ENCODE measurements around the gene CEMP1.

The CEMP1 gene

DNA sequence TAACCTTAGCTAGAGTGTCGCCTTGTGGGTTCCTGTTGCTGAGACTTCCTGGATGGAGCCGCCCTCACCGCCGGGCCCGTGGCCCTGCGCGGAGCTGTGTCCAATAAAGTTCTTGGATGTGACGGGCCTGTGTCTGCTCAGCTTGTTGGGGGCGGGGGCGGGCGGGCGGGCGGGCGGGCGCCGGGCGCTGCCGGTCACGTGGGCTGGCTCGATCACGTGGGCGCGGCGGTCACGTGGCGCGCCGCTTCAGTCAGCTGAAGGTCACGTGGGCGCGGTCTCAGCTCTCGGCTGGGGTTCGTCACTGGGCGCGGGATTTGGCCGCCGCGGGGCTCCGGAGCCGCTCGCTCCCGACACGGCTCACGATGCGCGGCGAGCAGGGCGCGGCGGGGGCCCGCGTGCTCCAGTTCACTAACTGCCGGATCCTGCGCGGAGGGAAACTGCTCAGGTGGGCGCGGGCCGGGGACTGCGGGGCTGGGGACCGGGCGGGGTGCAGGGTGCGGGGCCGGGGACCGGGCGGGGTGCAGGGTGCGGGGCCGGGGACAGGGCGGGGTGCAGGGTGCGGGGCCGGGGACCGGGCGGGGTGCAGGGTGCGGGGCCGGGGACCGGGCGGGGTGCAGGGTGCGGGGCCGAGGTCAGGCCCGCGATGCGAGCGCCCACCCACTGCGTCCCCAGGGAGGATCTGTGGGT is 11.0 kb downstream of the CEMP1 start, which contains the start of gene AMDHD2:
TSS of gene AMDHD2 (plus strand) at position 275 of the 687 bp plus-strand sequence. CDS start at position 363, 88 bp downstream.
- TF ChIP-seq, protein P1, sequence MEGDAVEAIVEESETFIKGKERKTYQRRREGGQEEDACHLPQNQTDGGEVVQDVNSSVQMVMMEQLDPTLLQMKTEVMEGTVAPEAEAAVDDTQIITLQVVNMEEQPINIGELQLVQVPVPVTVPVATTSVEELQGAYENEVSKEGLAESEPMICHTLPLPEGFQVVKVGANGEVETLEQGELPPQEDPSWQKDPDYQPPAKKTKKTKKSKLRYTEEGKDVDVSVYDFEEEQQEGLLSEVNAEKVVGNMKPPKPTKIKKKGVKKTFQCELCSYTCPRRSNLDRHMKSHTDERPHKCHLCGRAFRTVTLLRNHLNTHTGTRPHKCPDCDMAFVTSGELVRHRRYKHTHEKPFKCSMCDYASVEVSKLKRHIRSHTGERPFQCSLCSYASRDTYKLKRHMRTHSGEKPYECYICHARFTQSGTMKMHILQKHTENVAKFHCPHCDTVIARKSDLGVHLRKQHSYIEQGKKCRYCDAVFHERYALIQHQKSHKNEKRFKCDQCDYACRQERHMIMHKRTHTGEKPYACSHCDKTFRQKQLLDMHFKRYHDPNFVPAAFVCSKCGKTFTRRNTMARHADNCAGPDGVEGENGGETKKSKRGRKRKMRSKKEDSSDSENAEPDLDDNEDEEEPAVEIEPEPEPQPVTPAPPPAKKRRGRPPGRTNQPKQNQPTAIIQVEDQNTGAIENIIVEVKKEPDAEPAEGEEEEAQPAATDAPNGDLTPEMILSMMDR (IDR thresholded peaks at IDR 0.05; ENCODE audit: low read depth, low read length, poor library complexity, severe bottlenecking): no peak
- TF ChIP-seq EZH2phosphoT487 (IDR thresholded peaks at IDR 0.05; ENCODE audit: borderline replicate concordance, low read length): no peak
- Histone ChIP-seq H3K4me3 (ENCODE audit: low read length) (peak within 1 kb of the TSS; percentile 79), H3K9me3 (ENCODE audit: control insufficient read depth, insufficient read depth, low read length) (no peaks in the 10 kb centered on the region), H3K4me1 (ENCODE audit: control insufficient read depth, low read length) (peaks cover 47% of the 10 kb centered on the region), H3K4me2 (ENCODE audit: low read length) (peak within 1 kb of the TSS; percentile 82), H3F3A (ENCODE audit: control insufficient read depth, insufficient read depth) (peaks cover 6% of the 10 kb centered on the region), H3K27ac (ENCODE audit: low read depth, low read length) (peak within 1 kb of the TSS; percentile 28; the same call in 1 of the 2 replicates), H4K20me1 (ENCODE audit: control insufficient read depth, insufficient read depth, low read depth, low read length) (peaks cover 5% of the 10 kb centered on the region; the same call in 1 of the 2 replicates), H3K36me3 (ENCODE audit: control insufficient read depth, low read length) (peaks cover 44% of the 10 kb centered on the region), H3K79me2 (ENCODE audit: control insufficient read depth, low read length) (peaks cover 56% of the 10 kb centered on the region), H3K9me2 (replicated peaks; ENCODE audit: control insufficient read depth, low read length) (no peaks in the 10 kb centered on the region), H3K27me3 (ENCODE audit: control insufficient read depth, low read length) (no peaks in the 10 kb centered on the region)

DNA sequence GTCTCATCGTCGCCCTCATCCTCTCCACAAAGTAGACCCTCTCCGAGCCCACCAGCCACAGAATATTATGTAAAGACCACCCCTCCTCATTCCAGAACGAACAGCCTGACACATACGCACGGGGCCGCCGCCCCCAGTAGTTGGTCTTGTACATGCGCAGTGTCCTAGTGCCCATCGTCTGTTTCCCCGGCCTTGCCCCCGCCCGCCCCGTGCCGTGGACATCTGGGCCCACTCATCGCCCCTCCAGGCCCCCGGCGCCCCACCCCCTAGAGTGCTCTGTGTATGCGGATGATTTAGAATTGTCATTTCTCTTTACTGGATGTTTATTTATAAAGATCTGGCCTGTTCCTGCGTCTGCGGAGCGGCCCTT is 11.5 kb downstream of the CEMP1 start:
- peak overlapping the region; percentile 28; the same call in 1 of the 2 replicates for H3K27ac ChIP-seq (ENCODE audit: low read depth, low read length)
- peaks cover 6% of the 10 kb centered on the region for H3F3A ChIP-seq (ENCODE audit: control insufficient read depth, insufficient read depth)
- no peak for TF ChIP-seq EZH2phosphoT487 (IDR thresholded peaks at IDR 0.05; ENCODE audit: borderline replicate concordance, low read length)
- TF ChIP-seq, protein P1 (IDR thresholded peaks at IDR 0.05; ENCODE audit: low read depth, low read length, poor library complexity, severe bottlenecking): no peak
- no peaks in the 10 kb centered on the region for H3K27me3 ChIP-seq (ENCODE audit: control insufficient read depth, low read length)
- no peaks in the 10 kb centered on the region for H3K9me2 ChIP-seq (replicated peaks; ENCODE audit: control insufficient read depth, low read length)
- H4K20me1 ChIP-seq (ENCODE audit: control insufficient read depth, insufficient read depth, low read depth, low read length): peaks cover 11% of the 10 kb centered on the region
- no peaks in the 10 kb centered on the region for H3K9me3 ChIP-seq (ENCODE audit: control insufficient read depth, insufficient read depth, low read length)
- peaks cover 42% of the 10 kb centered on the region for H3K36me3 ChIP-seq (ENCODE audit: control insufficient read depth, low read length)
- peak overlapping the region; percentile 62 for H3K4me3 ChIP-seq (ENCODE audit: low read length)
- peaks cover 53% of the 10 kb centered on the region for H3K4me1 ChIP-seq (ENCODE audit: control insufficient read depth, low read length)
- peak overlapping the region; percentile 66 for H3K4me2 ChIP-seq (ENCODE audit: low read length)
- peaks cover 61% of the 10 kb centered on the region for H3K79me2 ChIP-seq (ENCODE audit: control insufficient read depth, low read length)

DNA sequence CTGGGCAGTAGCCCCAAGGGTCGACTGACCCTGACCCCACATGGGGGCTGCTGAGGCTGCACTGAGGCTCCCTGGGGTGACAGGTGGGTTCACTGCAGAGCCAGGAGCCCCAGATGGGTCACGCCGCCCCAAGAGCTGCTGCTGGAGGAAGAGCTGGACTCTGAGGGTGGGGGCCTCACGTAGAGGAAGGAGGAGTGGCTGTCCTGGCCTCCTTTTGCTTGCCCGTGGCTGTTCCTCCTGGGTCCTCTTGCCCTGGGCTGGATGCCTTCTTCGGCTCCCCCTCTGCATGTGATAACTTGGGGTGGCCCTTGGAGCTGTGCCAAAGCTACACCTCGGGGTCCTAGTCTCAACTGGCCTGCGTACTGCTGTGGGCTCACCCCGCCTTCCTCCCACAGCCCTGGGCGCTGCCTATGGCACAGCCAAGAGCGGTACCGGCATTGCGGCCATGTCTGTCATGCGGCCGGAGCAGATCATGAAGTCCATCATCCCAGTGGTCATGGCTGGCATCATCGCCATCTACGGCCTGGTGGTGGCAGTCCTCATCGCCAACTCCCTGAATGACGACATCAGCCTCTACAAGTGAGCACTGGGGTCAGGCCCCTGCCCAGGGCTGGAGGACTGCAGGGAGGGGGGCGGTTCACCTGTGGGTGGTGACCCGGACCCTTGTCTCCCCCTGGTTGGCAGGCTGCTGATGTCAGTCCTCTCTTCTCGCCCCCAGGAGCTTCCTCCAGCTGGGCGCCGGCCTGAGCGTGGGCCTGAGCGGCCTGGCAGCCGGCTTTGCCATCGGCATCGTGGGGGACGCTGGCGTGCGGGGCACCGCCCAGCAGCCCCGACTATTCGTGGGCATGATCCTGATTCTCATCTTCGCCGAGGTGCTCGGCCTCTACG is 12.1 kb downstream of the CEMP1 start:
- H3K36me3 ChIP-seq (ENCODE audit: control insufficient read depth, low read length): peaks cover 38% of the 10 kb centered on the region
- no peak for TF ChIP-seq EZH2phosphoT487 (IDR thresholded peaks at IDR 0.05; ENCODE audit: borderline replicate concordance, low read length)
- TF ChIP-seq, protein P1 (IDR thresholded peaks at IDR 0.05; ENCODE audit: low read depth, low read length, poor library complexity, severe bottlenecking): no peak
- H3K9me3 ChIP-seq (ENCODE audit: control insufficient read depth, insufficient read depth, low read length): no peaks in the 10 kb centered on the region
- H3K27me3 ChIP-seq (ENCODE audit: control insufficient read depth, low read length): no peaks in the 10 kb centered on the region
- H3K9me2 ChIP-seq (replicated peaks; ENCODE audit: control insufficient read depth, low read length): no peaks in the 10 kb centered on the region
- H3K4me1 ChIP-seq (ENCODE audit: control insufficient read depth, low read length): peaks cover 54% of the 10 kb centered on the region
- peaks cover 6% of the 10 kb centered on the region for H3F3A ChIP-seq (ENCODE audit: control insufficient read depth, insufficient read depth)
- peak overlapping the region; percentile 62; the same call in 1 of the 2 replicates for H3K4me3 ChIP-seq (ENCODE audit: low read length)
- H3K79me2 ChIP-seq (ENCODE audit: control insufficient read depth, low read length): peaks cover 67% of the 10 kb centered on the region
- H4K20me1 ChIP-seq (ENCODE audit: control insufficient read depth, insufficient read depth, low read depth, low read length): peaks cover 13% of the 10 kb centered on the region
- 0 out of 2 replicates have a peak overlapping the region, but pooled peaks have one; percentile 28 for H3K27ac ChIP-seq (ENCODE audit: low read depth, low read length)
- peak overlapping the region; percentile 66 for H3K4me2 ChIP-seq (ENCODE audit: low read length)
